Neural progenitor cell (in vitro differentiated cells): ENCODE measurements around the gene MSI2. TPM values are rescaled to one million over a fixed set of nuclear protein-coding genes. Genes with fewer than 3 reads are reported as not detected.
A peak's percentile ranks its signal among the peaks of the same experiment; 100 is the strongest.

Experiments used
- DNase-seq: peaks from one replicate; pipeline ENCODE4 v3.0.0-alpha.2; 2016; ENCODE audit warnings: low spot score
- H2AFZ ChIP-seq: fragments of 200-600 bp; sonication (generic); replicated peaks from 2 replicates; pipeline ENCODE4 v1.6.1; 2016; ENCODE audit warnings: antibody characterized with exemption
- H3F3A ChIP-seq: fragments of 200-600 bp; sonication (generic); 2 replicates; pipeline ENCODE4 v1.6.1; 2016; ENCODE audit warnings: antibody characterized with exemption, low read depth
- H3K27ac ChIP-seq: fragments of 200-600 bp; sonication (generic); 2 replicates; pipeline ENCODE4 v1.5.1; 2016; ENCODE audit warnings: mild to moderate bottlenecking
- H3K27me3 ChIP-seq: fragments of 200-600 bp; sonication (generic); 2 replicates; pipeline ENCODE4 v1.6.1; 2016; ENCODE audit warnings: mild to moderate bottlenecking, moderate library complexity
- H3K36me3 ChIP-seq: fragments of 200-600 bp; sonication (generic); 2 replicates; pipeline ENCODE4 v1.5.1; 2016
- H3K4me1 ChIP-seq: fragments of 200-600 bp; sonication (generic); 2 replicates; pipeline ENCODE4 v1.6.1; 2016; ENCODE audit warnings: mixed run types
- H3K4me2 ChIP-seq: fragments of 200-600 bp; sonication (generic); 2 replicates; pipeline ENCODE4 v1.6.1; 2016
- H3K4me3 ChIP-seq: fragments of 200-600 bp; sonication (generic); 2 replicates; pipeline ENCODE4 v1.5.1; 2016
- H3K79me2 ChIP-seq: fragments of 200-600 bp; sonication (generic); 2 replicates; pipeline ENCODE4 v1.6.1; 2016; ENCODE audit warnings: low read depth
- H3K9ac ChIP-seq: fragments of 200-600 bp; sonication (generic); 2 replicates; pipeline ENCODE4 v1.6.1; 2016
- H3K9me3 ChIP-seq: fragments of 200-600 bp; sonication (generic); 2 replicates; pipeline ENCODE4 v1.5.1; 2016; ENCODE audit warnings: low read depth
- H4K20me1 ChIP-seq: fragments of 200-600 bp; sonication (generic); 2 replicates; pipeline ENCODE4 v1.6.1; 2016; ENCODE audit warnings: low read depth
- H3K27ac Mint-ChIP-seq: 3 replicates; pipeline ENCODE4 v1.8.0; 2021; ENCODE audit warnings: mixed read lengths
- H3K27me3 Mint-ChIP-seq: 2 replicates; pipeline ENCODE4 v1.8.0; 2022; ENCODE audit warnings: low read depth, mild to moderate bottlenecking, inconsistent platforms, moderate library complexity, mixed read lengths; ENCODE audit not compliant: insufficient read depth
- H3K36me3 Mint-ChIP-seq: 3 replicates; pipeline ENCODE4 v1.8.0; 2021; ENCODE audit warnings: mixed read lengths
- H3K4me1 Mint-ChIP-seq: 3 replicates; pipeline ENCODE4 v1.8.0; 2021; ENCODE audit warnings: mixed read lengths
- H3K4me3 Mint-ChIP-seq: 3 replicates; pipeline ENCODE4 v1.8.0; 2021; ENCODE audit warnings: mild to moderate bottlenecking, moderate library complexity, mixed read lengths
- H3K9me3 Mint-ChIP-seq: 3 replicates; pipeline ENCODE4 v1.8.0; 2020; ENCODE audit warnings: mixed read lengths
- EZH2 ChIP-seq: fragments of 200-600 bp; sonication (generic); IDR thresholded peaks from 2 replicates; pipeline ENCODE4 v1.6.1; 2017; ENCODE audit warnings: antibody characterized with exemption, mild to moderate bottlenecking, moderate library complexity
- EZH2phosphoT487 ChIP-seq: fragments of 200-600 bp; sonication (generic); IDR thresholded peaks from 2 replicates; pipeline ENCODE4 v1.6.1; 2017; ENCODE audit warnings: antibody characterized with exemption
- total RNA-seq: library from RNA; depleted of rRNA; stranded (reverse); fragments of >200 nt; gene quantifications from 2 replicates; pipeline ENCODE4 v1.2.3, GENCODE V29; 2015; ENCODE audit warnings: low replicate concordance
- TF ChIP-seq, protein P1 (sequence below): fragments of 200-600 bp; sonication (generic); IDR thresholded peaks from 2 replicates; pipeline ENCODE4 v1.5.1; 2017; ENCODE audit warnings: antibody characterized with exemption, mild to moderate bottlenecking

Gene MSI2
- 92.7 and 96.9 TPM in 2 replicates for total RNA-seq

DNA sequence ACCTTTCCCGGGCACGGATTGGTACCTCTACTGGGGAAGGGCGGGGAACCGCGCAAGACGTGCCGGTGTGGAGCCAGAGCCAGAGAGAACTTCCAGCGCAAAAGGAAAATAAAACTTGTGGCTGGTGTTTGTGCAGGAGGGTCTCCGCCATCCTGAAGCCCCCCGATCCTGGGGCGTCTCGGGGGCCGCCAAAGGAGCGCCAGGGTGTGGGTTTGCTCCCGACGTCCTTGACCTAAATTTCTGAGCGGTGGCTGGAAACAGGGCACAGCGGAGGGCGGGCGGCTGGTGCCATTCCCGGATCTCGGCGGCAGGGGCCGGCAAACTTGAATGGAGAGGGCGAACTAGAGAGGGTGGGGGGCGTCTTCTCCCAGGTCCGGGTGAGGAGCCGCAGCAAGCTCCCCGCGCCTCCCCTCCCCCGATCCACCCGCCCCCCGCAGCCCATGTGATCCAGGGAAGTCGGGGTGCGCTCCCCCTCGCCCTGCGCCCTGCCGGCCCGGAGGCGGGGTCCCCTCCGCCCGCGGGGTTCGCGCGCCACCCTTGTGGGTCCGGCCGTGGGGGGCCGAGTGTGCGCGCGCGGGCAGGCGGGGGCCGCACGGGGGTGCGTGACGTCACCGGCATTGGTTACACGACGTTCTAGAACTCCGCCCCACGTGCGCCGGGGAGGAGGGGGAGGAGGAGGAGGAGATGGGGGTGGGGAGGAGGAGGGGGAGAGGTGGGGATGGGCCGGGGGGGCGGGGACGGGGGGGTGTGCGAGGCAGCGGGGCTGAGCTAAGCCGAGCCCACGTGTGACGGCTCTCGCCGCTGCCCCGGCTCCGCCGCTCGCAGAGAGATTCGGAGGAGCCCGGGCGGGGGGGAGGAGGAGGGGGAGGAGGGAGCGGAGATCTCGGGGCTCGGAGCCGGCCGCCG lies at the start of gene MSI2:
Gene MSI2, plus strand, starts transcription at position 748 of the 906 bp plus-strand sequence. CDS start 220 bp downstream, outside the sequence.
- peak; percentile 92 for DNase-seq
- TF ChIP-seq EZH2phosphoT487 (no peak), EZH2 (no peak)
- TF ChIP-seq, protein P1, sequence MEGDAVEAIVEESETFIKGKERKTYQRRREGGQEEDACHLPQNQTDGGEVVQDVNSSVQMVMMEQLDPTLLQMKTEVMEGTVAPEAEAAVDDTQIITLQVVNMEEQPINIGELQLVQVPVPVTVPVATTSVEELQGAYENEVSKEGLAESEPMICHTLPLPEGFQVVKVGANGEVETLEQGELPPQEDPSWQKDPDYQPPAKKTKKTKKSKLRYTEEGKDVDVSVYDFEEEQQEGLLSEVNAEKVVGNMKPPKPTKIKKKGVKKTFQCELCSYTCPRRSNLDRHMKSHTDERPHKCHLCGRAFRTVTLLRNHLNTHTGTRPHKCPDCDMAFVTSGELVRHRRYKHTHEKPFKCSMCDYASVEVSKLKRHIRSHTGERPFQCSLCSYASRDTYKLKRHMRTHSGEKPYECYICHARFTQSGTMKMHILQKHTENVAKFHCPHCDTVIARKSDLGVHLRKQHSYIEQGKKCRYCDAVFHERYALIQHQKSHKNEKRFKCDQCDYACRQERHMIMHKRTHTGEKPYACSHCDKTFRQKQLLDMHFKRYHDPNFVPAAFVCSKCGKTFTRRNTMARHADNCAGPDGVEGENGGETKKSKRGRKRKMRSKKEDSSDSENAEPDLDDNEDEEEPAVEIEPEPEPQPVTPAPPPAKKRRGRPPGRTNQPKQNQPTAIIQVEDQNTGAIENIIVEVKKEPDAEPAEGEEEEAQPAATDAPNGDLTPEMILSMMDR = no peak
- Mint-ChIP-seq H3K4me1 (peaks cover 45% of the 10 kb centered on the region), H3K27me3 (no peaks in the 10 kb centered on the region), H3K4me3 (peak within 1 kb of the TSS; percentile 97), H3K36me3 (peaks cover 19% of the 10 kb centered on the region), H3K27ac (peak within 1 kb of the TSS; percentile 95), H3K9me3 (peaks cover 7% of the 10 kb centered on the region)
- peaks cover 56% of the 10 kb centered on the region for H3F3A ChIP-seq
- H3K4me3 ChIP-seq = peak within 1 kb of the TSS; percentile 90
- peaks cover 33% of the 10 kb centered on the region for H4K20me1 ChIP-seq
- H3K27me3 ChIP-seq = peaks cover 10% of the 10 kb centered on the region
- H3K79me2 ChIP-seq = peaks cover 44% of the 10 kb centered on the region
- H2AFZ ChIP-seq = peak within 1 kb of the TSS; percentile 77
- peaks cover 33% of the 10 kb centered on the region for H3K4me1 ChIP-seq
- H3K36me3 ChIP-seq = peaks cover 7% of the 10 kb centered on the region
- peak within 1 kb of the TSS; percentile 86 for H3K4me2 ChIP-seq
- H3K9me3 ChIP-seq = peaks cover 9% of the 10 kb centered on the region
- peak within 1 kb of the TSS; percentile 39 for H3K9ac ChIP-seq
- peak within 1 kb of the TSS; percentile 81 for H3K27ac ChIP-seq

DNA sequence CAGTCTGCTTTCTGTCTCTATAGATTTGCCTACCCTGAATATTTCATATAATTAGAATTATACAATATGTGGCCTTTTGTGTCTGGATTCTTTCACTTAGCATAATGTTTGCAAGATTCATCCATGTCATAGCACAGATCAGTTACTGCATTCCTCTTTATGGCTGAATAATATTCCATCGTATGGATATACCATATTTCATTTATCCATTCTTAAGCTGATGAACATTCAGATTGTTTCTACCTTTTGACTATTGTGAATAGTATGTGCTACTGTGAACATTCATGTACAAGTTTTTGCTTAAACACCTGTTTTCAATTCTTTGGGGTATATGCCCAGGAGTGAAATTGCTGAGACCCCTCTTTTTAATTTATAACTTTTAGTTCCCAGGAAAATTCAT lies 49.4 kb upstream of the MSI2 start:
- peaks cover 4% of the 10 kb centered on the region for H3K27me3 Mint-ChIP-seq
- H3K36me3 Mint-ChIP-seq = no peaks in the 10 kb centered on the region
- Histone ChIP-seq H3K4me1 (peaks cover 12% of the 10 kb centered on the region), H3K36me3 (no peaks in the 10 kb centered on the region), H4K20me1 (no peaks in the 10 kb centered on the region), H3K4me2 (no peak overlapping the region), H2AFZ (no peak overlapping the region), H3K4me3 (no peak overlapping the region), H3K79me2 (no peaks in the 10 kb centered on the region), H3F3A (peaks cover 14% of the 10 kb centered on the region), H3K9ac (no peak overlapping the region), H3K27me3 (no peaks in the 10 kb centered on the region), H3K27ac (no peak overlapping the region), H3K9me3 (no peaks in the 10 kb centered on the region)
- DNase-seq = no peak
- H3K4me3 Mint-ChIP-seq = no peak overlapping the region
- peaks cover 16% of the 10 kb centered on the region for H3K4me1 Mint-ChIP-seq
- H3K27ac Mint-ChIP-seq = no peak overlapping the region
- TF ChIP-seq EZH2phosphoT487 = no peak
- TF ChIP-seq EZH2 = no peak
- TF ChIP-seq, protein P1 = no peak
- H3K9me3 Mint-ChIP-seq = peaks cover 20% of the 10 kb centered on the region

DNA sequence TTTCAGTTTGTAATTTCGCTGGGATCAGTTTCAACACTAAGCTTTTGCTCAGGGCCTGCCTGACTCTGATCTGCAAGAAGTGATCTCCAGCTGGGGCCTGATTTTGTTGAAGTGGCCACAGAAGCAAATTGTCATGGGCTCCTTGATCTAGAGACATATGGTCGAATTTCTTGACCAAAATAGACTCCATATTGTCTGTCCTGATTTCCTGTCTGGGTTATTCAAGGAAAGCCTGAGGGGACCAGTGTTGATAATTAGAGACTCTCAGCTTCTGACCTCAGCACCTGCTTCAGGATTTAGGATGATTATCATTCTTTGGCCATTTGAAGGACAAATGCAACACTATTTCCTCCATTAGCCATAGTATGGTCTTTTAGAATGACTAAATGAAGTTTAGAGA lies 48.9 kb upstream of the MSI2 start:
- Histone ChIP-seq H3K79me2 (no peaks in the 10 kb centered on the region), H3K9ac (no peak overlapping the region), H2AFZ (no peak overlapping the region), H3K4me3 (no peak overlapping the region), H4K20me1 (no peaks in the 10 kb centered on the region), H3F3A (peaks cover 14% of the 10 kb centered on the region), H3K4me1 (peaks cover 12% of the 10 kb centered on the region), H3K27ac (no peak overlapping the region), H3K27me3 (no peaks in the 10 kb centered on the region), H3K9me3 (no peaks in the 10 kb centered on the region), H3K4me2 (no peak overlapping the region), H3K36me3 (no peaks in the 10 kb centered on the region)
- no peak for DNase-seq
- TF ChIP-seq, protein P1 = no peak
- TF ChIP-seq EZH2 (no peak), EZH2phosphoT487 (no peak)
- H3K36me3 Mint-ChIP-seq = no peaks in the 10 kb centered on the region
- H3K4me3 Mint-ChIP-seq = no peak overlapping the region
- H3K4me1 Mint-ChIP-seq = peaks cover 19% of the 10 kb centered on the region
- H3K9me3 Mint-ChIP-seq = peaks cover 20% of the 10 kb centered on the region
- H3K27ac Mint-ChIP-seq = no peak overlapping the region
- peaks cover 4% of the 10 kb centered on the region for H3K27me3 Mint-ChIP-seq
